GM12878 (cell line): Measurements from ENCODE around the gene TEX12. TPM values are rescaled to one million over a fixed set of nuclear protein-coding genes. Genes with fewer than 3 reads are reported as not detected.
"Not testable (repeated sequence)": the region's sequence is repeated elsewhere in the genome, so short reads cannot be mapped to it uniquely, and the experiment has no call there.

Experiments used
- ATAC-seq: fragments of 200-7000 bp; cut with Tn5 transposase; 3 replicates; pipeline ENCODE4 v1.9.1; 2020; ENCODE audit warnings: mild to moderate bottlenecking, moderate library complexity
- BruUV-seq: library from RNA; stranded (reverse); fragments of 400-500 nt; replicated peaks from 2 replicates; lab custom pipeline; 2021; lab: Mats Ljungman, UMichigan
- CTCF ChIA-PET: fragments of 300-600 bp; sonication (Branson Sonifier 250); formaldehyde crosslinking; extraction: SDS; loops from one replicate; lab custom pipeline; 2021; ENCODE audit warnings: inconsistent platforms; lab: Yijun Ruan, JAX
- POLR2A ChIA-PET: fragments of 350-600 bp; formaldehyde crosslinking; extraction: SDS; loops from one replicate; lab custom pipeline; 2021; ENCODE audit warnings: inconsistent platforms; lab: Charles Lee
- RAD21 ChIA-PET: fragments of 300-600 bp; sonication (Branson Sonifier 250); formaldehyde crosslinking; loops from one replicate; lab custom pipeline; 2023; ENCODE audit warnings: antibody characterized with exemption; ENCODE audit not compliant: unreplicated experiment; lab: Charles Lee
- SMC1A ChIA-PET: fragments of 300-600 bp; sonication (Branson Sonifier 250); formaldehyde crosslinking; loops from one replicate; lab custom pipeline; 2023; ENCODE audit not compliant: unreplicated experiment, uncharacterized antibody; lab: Charles Lee
- DNase-seq: peaks from one replicate; pipeline ENCODE4 v3.0.0-alpha.2; 2011; ENCODE audit warnings: low read depth, low spot score
- FAIRE-seq: peaks from 3 replicates; lab custom pipeline; 2011; peaks lifted over from hg19 to GRCh38; lab: Jason Lieb, UNC
- H2AFZ ChIP-seq: 2 replicates; pipeline ENCODE4 v1.6.0; 2011; ENCODE audit warnings: low read depth, low read length, control low read depth; ENCODE audit not compliant: control insufficient read depth
- H3K27ac ChIP-seq: 2 replicates; pipeline ENCODE4 v1.5.1; 2011; ENCODE audit warnings: control low read depth; ENCODE audit not compliant: control insufficient read depth, insufficient read depth
- H3K27me3 ChIP-seq, 2 experiments: replicated peaks in 1 of 2; 2 replicates each; pipeline versions ENCODE4 v1.6.0 to v1.6.1; 2011; ENCODE audit warnings: low read length in 1 of 2; ENCODE audit not compliant: control insufficient read depth in 2 of 2, insufficient read depth in 2 of 2
- H3K36me3 ChIP-seq, 2 experiments: 2 replicates each; pipeline ENCODE4 v1.5.1; 2011; ENCODE audit warnings: low read length in 1 of 2; ENCODE audit not compliant: control insufficient read depth in 2 of 2, insufficient read depth in 2 of 2
- H3K4me1 ChIP-seq: 2 replicates; pipeline ENCODE4 v1.6.1; 2011; ENCODE audit warnings: mild to moderate bottlenecking, low read length, moderate library complexity, mixed read lengths; ENCODE audit not compliant: control insufficient read depth, insufficient read depth
- H3K4me2 ChIP-seq: 2 replicates; pipeline ENCODE4 v1.6.0; 2011; ENCODE audit warnings: control low read depth; ENCODE audit not compliant: control insufficient read depth, insufficient read depth
- H3K4me3 ChIP-seq: fragments of 200-600 bp; sonication (generic); 2 replicates; pipeline ENCODE4 v1.5.1; 2016
- H3K79me2 ChIP-seq: 2 replicates; pipeline ENCODE4 v1.6.0; 2011; ENCODE audit warnings: low read length; ENCODE audit not compliant: control insufficient read depth, insufficient read depth
- H3K9ac ChIP-seq: 2 replicates; pipeline ENCODE4 v1.8.0; 2011; ENCODE audit warnings: low read length, control low read depth, mixed read lengths; ENCODE audit not compliant: control insufficient read depth, insufficient read depth
- H3K9me3 ChIP-seq: replicated peaks from 3 replicates; pipeline ENCODE4 v1.5.1; 2011; ENCODE audit warnings: mild to moderate bottlenecking, low read length; ENCODE audit not compliant: control insufficient read depth, insufficient read depth
- H4K20me1 ChIP-seq: 2 replicates; pipeline ENCODE4 v1.6.0; 2011; ENCODE audit not compliant: control insufficient read depth, insufficient read depth
- EED ChIP-seq: sonication (generic); IDR thresholded peaks from 2 replicates; pipeline ENCODE4 v1.6.1; 2016; ENCODE audit warnings: antibody characterized with exemption, low read depth
- ETV6 ChIP-seq, 2 experiments: fragments of 450-650 bp in 1 of 2; IDR thresholded peaks in 1 of 2; conservative IDR thresholded peaks in 1 of 2; 2 replicates each; pipeline ENCODE4 v1.6.1; 2014; ENCODE audit warnings: antibody characterized with exemption in 1 of 2, borderline replicate concordance in 1 of 2, low read depth in 1 of 2, mild to moderate bottlenecking in 1 of 2, moderate library complexity in 1 of 2
- IKZF1 ChIP-seq: fragments of 450-650 bp; conservative IDR thresholded peaks from 2 replicates; pipeline ENCODE4 v1.6.1; 2017; ENCODE audit warnings: antibody characterized with exemption, mild to moderate bottlenecking
- RBBP5 ChIP-seq: fragments of 200-600 bp; sonication (generic); conservative IDR thresholded peaks from 2 replicates; pipeline ENCODE4 v1.6.1; 2016
- WGBS: methylation state at CpG from one replicate; pipeline ENCODE4 v1.1.6; 2016; ENCODE audit warnings: low lambda C conversion rate; ENCODE audit not compliant: insufficient replicate concordance, insufficient coverage; ENCODE audit errors: missing lambda C conversion rate; 5-methylcytosine and 5-hydroxymethylcytosine counted together
- in situ Hi-C: fragments of 300-500 bp; cut with MboI; formaldehyde crosslinking; loops from 9 replicates; pipeline ENCODE4 v1.14.3; 2018; ENCODE audit warnings: mixed read lengths
- intact Hi-C: fragments of 100-400 bp; cut with micrococcal nuclease; formaldehyde crosslinking; loops from one replicate; pipeline ENCODE4 v1.14.2; 2022; ENCODE audit not compliant: unreplicated experiment
- polyA plus RNA-seq, 11 experiments: library from polyadenylated mRNA; depleted of rRNA in 4 of 11; unstranded in 6 of 11; stranded (reverse) in 5 of 11; fragments of >200 nt; fragmentation: Nextera tagmentation in 4 of 11; fragmentation: Illumina TruSeq in 1 of 11; extraction: Ambion mirVana in 4 of 11; extraction: Trizol in 1 of 11; gene quantifications; 1 replicate in 1 of 11; 2 replicates in 10 of 11; pipeline versions ENCODE4 v1.2.1 to v1.2.3, GENCODE V29; 2011 to 2016; ENCODE audit warnings: inconsistent platforms in 2 of 11, missing spikeins in 2 of 11, low read depth in 1 of 11
- total RNA-seq, 4 experiments: library from RNA; depleted of rRNA in 3 of 4; stranded (reverse); fragments of >200 nt in 3 of 4; fragmentation: Illumina TruSeq in 1 of 4; extraction: Trizol in 1 of 4; gene quantifications; 2 replicates each; pipeline versions ENCODE4 v1.2.1 to v1.2.3, GENCODE V29; 2013 to 2021
- TF ChIP-seq, protein P1 (sequence below): fragments of 450-650 bp; formaldehyde crosslinking; IDR thresholded peaks from 2 replicates; pipeline ENCODE4 v1.4.0; 2022; ENCODE audit warnings: mild to moderate bottlenecking, moderate library complexity
- TF ChIP-seq, protein P2 (sequence below): fragments of 450-650 bp; IDR thresholded peaks from 2 replicates; pipeline ENCODE4 v1.6.1; 2018; ENCODE audit warnings: mild to moderate bottlenecking, low read depth, moderate library complexity; ENCODE audit not compliant: partially characterized antibody

TEX12 gene
- total and polyA plus RNA-seq, 10 of the 15 experiments (the other 5 are each of a cell fraction or from before 2014, with no cell fraction given): 0.11 to 1.3 (median 0.40) TPM; not detected in 2

- TF ChIP-seq, protein P1, sequence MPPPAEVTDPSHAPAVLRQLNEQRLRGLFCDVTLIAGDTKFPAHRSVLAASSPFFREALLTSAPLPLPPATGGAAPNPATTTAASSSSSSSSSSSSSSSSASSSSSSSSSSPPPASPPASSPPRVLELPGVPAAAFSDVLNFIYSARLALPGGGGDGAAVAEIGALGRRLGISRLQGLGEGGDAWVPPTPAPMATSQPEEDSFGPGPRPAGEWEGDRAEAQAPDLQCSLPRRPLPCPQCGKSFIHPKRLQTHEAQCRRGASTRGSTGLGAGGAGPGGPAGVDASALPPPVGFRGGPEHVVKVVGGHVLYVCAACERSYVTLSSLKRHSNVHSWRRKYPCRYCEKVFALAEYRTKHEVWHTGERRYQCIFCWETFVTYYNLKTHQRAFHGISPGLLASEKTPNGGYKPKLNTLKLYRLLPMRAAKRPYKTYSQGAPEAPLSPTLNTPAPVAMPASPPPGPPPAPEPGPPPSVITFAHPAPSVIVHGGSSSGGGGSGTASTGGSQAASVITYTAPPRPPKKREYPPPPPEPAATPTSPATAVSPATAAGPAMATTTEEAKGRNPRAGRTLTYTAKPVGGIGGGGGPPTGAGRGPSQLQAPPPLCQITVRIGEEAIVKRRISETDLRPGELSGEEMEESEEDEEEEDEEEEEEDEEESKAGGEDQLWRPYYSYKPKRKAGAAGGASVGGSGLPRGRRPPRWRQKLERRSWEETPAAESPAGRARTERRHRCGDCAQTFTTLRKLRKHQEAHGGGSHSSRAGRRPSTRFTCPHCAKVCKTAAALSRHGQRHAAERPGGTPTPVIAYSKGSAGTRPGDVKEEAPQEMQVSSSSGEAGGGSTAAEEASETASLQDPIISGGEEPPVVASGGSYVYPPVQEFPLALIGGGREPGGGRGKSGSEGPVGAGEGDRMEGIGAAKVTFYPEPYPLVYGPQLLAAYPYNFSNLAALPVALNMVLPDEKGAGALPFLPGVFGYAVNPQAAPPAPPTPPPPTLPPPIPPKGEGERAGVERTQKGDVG (CRISPR knock-in tag): no peak
- TF ChIP-seq IKZF1 (no peak), EED (no peak), RBBP5 (no peak)
These were observed 18.7 kb downstream of the TEX12 start (continued) for GRCh38 chr11:112185883-112186282.

DNA sequence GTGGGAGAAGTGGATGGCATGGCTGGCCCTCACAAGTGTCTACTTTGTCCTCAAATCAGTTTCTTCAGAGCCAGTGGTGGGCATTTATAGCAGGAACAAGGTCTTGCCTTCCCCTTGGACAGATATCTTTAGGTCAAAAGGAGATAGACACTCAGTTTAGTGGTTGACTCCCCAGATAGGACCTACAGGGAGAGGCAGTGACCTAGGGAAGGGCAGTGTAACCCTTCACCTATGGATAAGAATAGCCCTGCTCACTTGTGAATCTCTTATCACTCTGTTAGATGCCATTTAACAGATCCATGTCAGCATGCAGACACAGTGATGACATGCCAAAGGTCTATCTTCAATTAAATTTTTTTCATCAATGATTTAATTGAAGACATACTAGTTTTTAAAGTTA, 19.1 kb downstream of the TEX12 start:
- RAD21 ChIA-PET: no interaction called here
- no peak for ATAC-seq
- in situ Hi-C loops: no loop called here
- no peak for DNase-seq
- no peaks in the 10 kb centered on the region for H3K9me3 ChIP-seq
- SMC1A ChIA-PET: no interaction called here
- no peak for TF ChIP-seq ETV6 (conservative IDR thresholded peaks at IDR 0.05 in 1 of 2, IDR thresholded peaks at IDR 0.05 in 1 of 2; ENCODE audit: borderline replicate concordance in 1 of 2, low read depth in 1 of 2)
- TF ChIP-seq, protein P2, sequence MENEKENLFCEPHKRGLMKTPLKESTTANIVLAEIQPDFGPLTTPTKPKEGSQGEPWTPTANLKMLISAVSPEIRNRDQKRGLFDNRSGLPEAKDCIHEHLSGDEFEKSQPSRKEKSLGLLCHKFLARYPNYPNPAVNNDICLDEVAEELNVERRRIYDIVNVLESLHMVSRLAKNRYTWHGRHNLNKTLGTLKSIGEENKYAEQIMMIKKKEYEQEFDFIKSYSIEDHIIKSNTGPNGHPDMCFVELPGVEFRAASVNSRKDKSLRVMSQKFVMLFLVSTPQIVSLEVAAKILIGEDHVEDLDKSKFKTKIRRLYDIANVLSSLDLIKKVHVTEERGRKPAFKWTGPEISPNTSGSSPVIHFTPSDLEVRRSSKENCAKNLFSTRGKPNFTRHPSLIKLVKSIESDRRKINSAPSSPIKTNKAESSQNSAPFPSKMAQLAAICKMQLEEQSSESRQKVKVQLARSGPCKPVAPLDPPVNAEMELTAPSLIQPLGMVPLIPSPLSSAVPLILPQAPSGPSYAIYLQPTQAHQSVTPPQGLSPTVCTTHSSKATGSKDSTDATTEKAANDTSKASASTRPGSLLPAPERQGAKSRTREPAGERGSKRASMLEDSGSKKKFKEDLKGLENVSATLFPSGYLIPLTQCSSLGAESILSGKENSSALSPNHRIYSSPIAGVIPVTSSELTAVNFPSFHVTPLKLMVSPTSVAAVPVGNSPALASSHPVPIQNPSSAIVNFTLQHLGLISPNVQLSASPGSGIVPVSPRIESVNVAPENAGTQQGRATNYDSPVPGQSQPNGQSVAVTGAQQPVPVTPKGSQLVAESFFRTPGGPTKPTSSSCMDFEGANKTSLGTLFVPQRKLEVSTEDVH: no peak
- no peaks in the 10 kb centered on the region for H4K20me1 ChIP-seq
- FAIRE-seq: no peak
- no TSS peak for BruUV-seq
- no peak overlapping the region for H2AFZ ChIP-seq
- CTCF ChIA-PET: no interaction called here
- H3K27me3 ChIP-seq: no peaks in the 10 kb centered on the region
- intact Hi-C loops: no loop called here
- no peak overlapping the region for H3K27ac ChIP-seq
- no peaks in the 10 kb centered on the region for H3K36me3 ChIP-seq
- H3K79me2 ChIP-seq: no peaks in the 10 kb centered on the region
- no peak overlapping the region for H3K4me3 ChIP-seq
- H3K4me1 ChIP-seq: no peaks in the 10 kb centered on the region
- no peak overlapping the region for H3K9ac ChIP-seq
- no peak overlapping the region for H3K4me2 ChIP-seq
- POLR2A ChIA-PET: no interaction called here

GRCh38 chr11:112195113-112195512, 27.9 kb downstream of the TEX12 start:
- CTCF ChIA-PET: interaction anchor here (0.6 kb wide), 1 partner anchor 18 kb away, joined by 3 read pairs; no protein-coding TSS in a partner anchor
- H3K4me3 ChIP-seq, H3K4me2 ChIP-seq, BruUV-seq, intact Hi-C loops, H2AFZ ChIP-seq, ATAC-seq, H3K9ac ChIP-seq, H3K27ac ChIP-seq, H3K36me3 ChIP-seq, in situ Hi-C loops, H3K4me1 ChIP-seq, H3K79me2 ChIP-seq, DNase-seq, SMC1A ChIA-PET, RAD21 ChIA-PET, H3K9me3 ChIP-seq, H3K27me3 ChIP-seq, POLR2A ChIA-PET, H4K20me1 ChIP-seq, FAIRE-seq: not testable (repeated sequence)
- 64% methylated on average over 11 of the region's 11 CpGs for WGBS
